ENCODE measurements around the gene ARF3. TPM values are rescaled to one million over a fixed set of nuclear protein-coding genes. Genes with fewer than 3 reads are reported as not detected.

Gene ARF3
- total and polyA plus RNA-seq, 2 donors (not counting 3 experiments of a cell fraction or from before 2014, with no cell fraction given) = 149 to 172 TPM

GRCh38 chr12:48952691-48953090, 4.6 kb downstream of the ARF3 start:
- POLR2A ChIA-PET = interaction anchor here (0.6 kb wide), 1 partner anchor 85 kb away, joined by 3 read pairs; no protein-coding TSS in a partner anchor
- H3K36me3 ChIP-seq (ENCODE audit: control insufficient read depth in 2 of 2, extremely low read depth in 1 of 2, insufficient read depth in 2 of 2, low read length in 2 of 2) = peaks cover 4 to 6% of the 10 kb centered on the region in 2 experiments

More at GRCh38 chr12:48952691-48953090, 4.6 kb downstream of the ARF3 start:
- CTCF ChIA-PET = interaction anchor here (0.8 to 3.3 kb wide), 7 partner anchors 16 to 44 kb away, joined by 3 to 15 read pairs (median 4); no protein-coding TSS in a partner anchor
- no TSS peak for BruUV-seq (replicated peaks)
- no peak overlapping the region for H3K9ac ChIP-seq (replicated peaks; ENCODE audit: extremely low read depth, insufficient read depth, low read length)
- H3K9me3 ChIP-seq (replicated peaks; ENCODE audit: control insufficient read depth, insufficient read depth, low read length) = no peaks in the 10 kb centered on the region
- no peak overlapping the region for H2AFZ ChIP-seq (ENCODE audit: low read depth, low read length)
- dilution Hi-C loops (cut with MboI; ENCODE audit: extremely low pct_ligation_motif_present, low sequenced_read_pairs) (no loop called here), intact Hi-C loops (cut with micrococcal nuclease) (no loop called here)
- H3K4me2 ChIP-seq (ENCODE audit: insufficient read depth, low read length) = no peak overlapping the region
- H3K79me2 ChIP-seq (ENCODE audit: control insufficient read depth, insufficient read depth, low read length) = peaks cover 78% of the 10 kb centered on the region
- H3K27ac ChIP-seq (ENCODE audit: insufficient read depth, low read depth, low read length) = no peak overlapping the region
- H3K9me1 ChIP-seq (replicated peaks; ENCODE audit: control insufficient read depth, extremely low read depth, insufficient read depth, low read length) = no peaks in the 10 kb centered on the region
- peaks cover 11% of the 10 kb centered on the region for H4K20me1 ChIP-seq (replicated peaks; ENCODE audit: control insufficient read depth, extremely low read depth, insufficient read depth, low read length)
- H3K27me3 ChIP-seq (ENCODE audit: control insufficient read depth in 2 of 2, insufficient read depth in 2 of 2, low read length in 2 of 2) = no peaks in the 10 kb centered on the region
- FAIRE-seq (no peak), DNase-seq (ENCODE audit: low read depth, low spot score) (no peak)
- no peak for TF ChIP-seq FOS (IDR thresholded peaks at IDR 0.05; ENCODE audit: borderline replicate concordance, insufficient read depth, low read length)
- TF ChIP-seq, protein P1, sequence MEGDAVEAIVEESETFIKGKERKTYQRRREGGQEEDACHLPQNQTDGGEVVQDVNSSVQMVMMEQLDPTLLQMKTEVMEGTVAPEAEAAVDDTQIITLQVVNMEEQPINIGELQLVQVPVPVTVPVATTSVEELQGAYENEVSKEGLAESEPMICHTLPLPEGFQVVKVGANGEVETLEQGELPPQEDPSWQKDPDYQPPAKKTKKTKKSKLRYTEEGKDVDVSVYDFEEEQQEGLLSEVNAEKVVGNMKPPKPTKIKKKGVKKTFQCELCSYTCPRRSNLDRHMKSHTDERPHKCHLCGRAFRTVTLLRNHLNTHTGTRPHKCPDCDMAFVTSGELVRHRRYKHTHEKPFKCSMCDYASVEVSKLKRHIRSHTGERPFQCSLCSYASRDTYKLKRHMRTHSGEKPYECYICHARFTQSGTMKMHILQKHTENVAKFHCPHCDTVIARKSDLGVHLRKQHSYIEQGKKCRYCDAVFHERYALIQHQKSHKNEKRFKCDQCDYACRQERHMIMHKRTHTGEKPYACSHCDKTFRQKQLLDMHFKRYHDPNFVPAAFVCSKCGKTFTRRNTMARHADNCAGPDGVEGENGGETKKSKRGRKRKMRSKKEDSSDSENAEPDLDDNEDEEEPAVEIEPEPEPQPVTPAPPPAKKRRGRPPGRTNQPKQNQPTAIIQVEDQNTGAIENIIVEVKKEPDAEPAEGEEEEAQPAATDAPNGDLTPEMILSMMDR (IDR thresholded peaks at IDR 0.05; ENCODE audit: extremely low read depth in 1 of 2, insufficient read depth in 1 of 2, low read depth in 1 of 2, low read length in 2 of 2) = no peak
- no peak for TF ChIP-seq MAX (IDR thresholded peaks at IDR 0.05; ENCODE audit: insufficient read depth, insufficient read length)
- no peak for TF ChIP-seq POLR2A (IDR thresholded peaks at IDR 0.05; ENCODE audit: low read depth, low read length)
- no peak for TF ChIP-seq JUN (IDR thresholded peaks at IDR 0.05; ENCODE audit: borderline replicate concordance, insufficient read depth, insufficient read length, low read depth)
- no peak for TF ChIP-seq MYC (IDR thresholded peaks at IDR 0.05; ENCODE audit: low read depth, low read length)
- TF ChIP-seq EZH2 (IDR thresholded peaks at IDR 0.05; ENCODE audit: borderline replicate concordance, low read depth, low read length, severe bottlenecking) = no peak
- TF ChIP-seq POLR2AphosphoS5 (IDR thresholded peaks at IDR 0.05; ENCODE audit: insufficient read depth, low read depth, low read length) = no peak
- no peak for TF ChIP-seq GATA2 (IDR thresholded peaks at IDR 0.05; ENCODE audit: insufficient read depth, insufficient read length, low read depth, low read length)
- H3K4me1 ChIP-seq (ENCODE audit: control insufficient read depth, extremely low read depth, insufficient read depth, low read length) = peaks cover 12% of the 10 kb centered on the region
- H3K4me3 ChIP-seq (replicated peaks in 1 of 3; ENCODE audit: insufficient read depth in 1 of 3, low read depth in 1 of 3, low read length in 3 of 3) = no peak overlapping the region

Data from endothelial cell of umbilical vein (primary cell).